Measurements from ENCODE around the gene AK1. TPM values are rescaled to one million over a fixed set of nuclear protein-coding genes. Genes with fewer than 3 reads are reported as not detected.

The AK1 gene
- total RNA-seq, 1 donor from 2014 or later: 68.3 TPM

DNA sequence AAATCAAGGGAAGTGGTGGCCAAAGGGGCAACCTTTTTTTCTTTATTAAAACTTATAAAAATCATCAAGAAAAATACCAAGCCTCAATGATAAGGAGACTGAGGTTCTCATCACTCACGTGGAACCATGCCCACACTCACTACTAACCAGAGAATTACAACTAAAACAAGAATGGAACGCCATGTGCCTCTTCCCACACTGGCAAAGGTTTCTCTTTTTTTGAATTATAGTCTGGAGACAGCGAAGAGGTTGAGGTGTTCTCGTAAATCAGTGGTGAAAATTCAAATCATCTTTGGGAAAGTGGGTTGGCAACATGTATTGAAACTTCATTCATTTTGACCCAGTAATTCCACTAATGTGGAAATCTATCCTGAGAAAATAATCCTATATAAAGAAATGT is 55.4 kb downstream of the AK1 start:
- no peak for DNase-seq (ENCODE audit: low spot score)

DNA sequence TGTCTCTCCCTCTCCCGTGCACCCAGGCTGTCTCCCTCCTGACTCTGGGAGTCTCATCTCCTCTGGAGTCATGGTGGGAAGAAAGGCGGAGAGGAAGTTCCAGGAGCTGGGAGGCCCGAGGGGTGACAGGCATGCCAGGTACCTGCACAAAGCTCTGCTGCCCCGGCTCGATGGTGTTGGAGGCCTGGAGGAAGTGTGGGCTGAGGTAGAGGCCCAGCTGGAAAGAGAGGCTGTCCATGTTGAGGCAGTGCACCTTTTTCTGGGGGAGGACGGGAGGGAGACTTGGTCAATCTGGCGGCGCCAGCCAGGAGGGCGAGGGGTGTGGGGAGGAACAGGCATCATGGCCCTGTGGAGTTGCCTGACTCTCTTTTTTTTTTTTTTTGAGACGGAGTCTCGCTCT is 58.9 kb downstream of the AK1 start:
- no peak for DNase-seq (ENCODE audit: low spot score)

DNA sequence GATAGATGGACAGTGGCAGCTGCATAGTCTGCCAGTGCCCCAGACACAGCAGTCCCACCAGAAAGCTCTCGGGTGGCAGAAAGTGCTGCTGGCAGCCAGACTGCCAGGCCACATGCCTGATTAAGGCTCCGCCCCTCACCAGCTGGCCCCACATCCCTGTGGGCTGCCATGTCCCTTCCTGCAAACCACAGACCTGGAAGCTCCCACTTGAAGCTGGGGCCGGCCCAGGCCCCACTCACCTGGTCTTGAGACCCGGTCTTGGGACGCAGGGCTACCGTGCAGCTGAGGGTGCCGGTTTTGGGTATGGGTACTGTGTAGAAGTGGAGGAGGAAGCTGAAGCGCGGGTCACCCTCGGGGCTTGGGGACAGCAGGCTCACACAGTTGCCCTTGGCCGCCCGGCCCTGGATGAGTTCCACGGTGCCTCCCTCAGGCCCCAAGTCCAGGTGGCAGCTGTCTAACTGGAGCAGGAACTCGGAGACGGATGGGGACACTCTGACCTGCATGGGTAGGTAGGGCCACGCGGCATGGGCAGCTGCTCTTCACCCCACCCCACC is 59.5 kb downstream of the AK1 start:
- no peak for DNase-seq (ENCODE audit: low spot score)

DNA sequence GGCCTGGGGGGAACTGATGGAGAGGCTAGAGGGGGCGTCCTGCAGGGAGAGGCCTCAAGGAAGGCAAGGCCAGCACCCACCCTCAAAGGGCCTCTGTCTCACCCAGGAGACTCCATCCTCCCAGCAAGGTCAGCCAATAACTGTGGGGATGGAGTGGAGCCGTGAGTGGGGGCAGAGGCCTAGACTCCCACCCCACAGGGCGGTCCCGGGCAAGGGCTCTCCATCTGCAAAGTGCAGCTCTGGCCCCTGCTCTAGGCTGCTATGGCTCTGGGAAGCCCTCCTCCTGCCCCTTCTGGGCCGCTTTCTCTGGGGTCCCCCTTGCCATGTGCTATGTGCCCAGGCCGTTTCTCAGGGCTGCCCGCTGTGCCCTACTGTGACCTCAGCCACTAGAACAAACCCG is 60.7 kb downstream of the AK1 start:
- DNase-seq (ENCODE audit: low spot score): no peak

Small RNA genes within 50 kb of the gene (microRNA-seq; reads per million reads assigned to microRNA genes)
- gene MIR4672 (ENCODE audit: borderline number of aligned reads): not detected

Other genes with a start within 250 kb of the AK1 start
- 0.19 TPM for gene CFAP157, start 170.7 kb downstream of the AK1 start, total RNA-seq
- gene PTRH1, start 162.0 kb downstream of the AK1 start, total RNA-seq: 21.3 TPM
- gene TTC16, start 161.6 kb downstream of the AK1 start, total RNA-seq: not detected
- 8.6 TPM for gene TOR2A, start 142.4 kb downstream of the AK1 start, total RNA-seq
- 28.1 TPM for gene SH2D3C, start 99.0 kb downstream of the AK1 start, total RNA-seq
- gene CDK9, start 91.6 kb downstream of the AK1 start, total RNA-seq: 105 TPM
- 108 TPM for gene FPGS, start 74.8 kb downstream of the AK1 start, total RNA-seq
- 243 TPM for gene ENG, start 23.0 kb downstream of the AK1 start, total RNA-seq
- 109 TPM for gene ST6GALNAC6, start 21.9 kb upstream of the AK1 start, total RNA-seq
- gene ST6GALNAC4, start 39.4 kb upstream of the AK1 start, total RNA-seq: 40.0 TPM
- 2.2 TPM for gene PIP5KL1, start 53.1 kb upstream of the AK1 start, total RNA-seq
- 20.9 TPM for gene DPM2, start 60.2 kb upstream of the AK1 start, total RNA-seq
- 12.8 TPM for gene EEIG1, start 103.3 kb upstream of the AK1 start, total RNA-seq
- 5.7 TPM for gene NAIF1, start 189.6 kb upstream of the AK1 start, total RNA-seq
- gene SLC25A25, start 190.6 kb upstream of the AK1 start, total RNA-seq: 89.5 TPM